ENCODE measurements around the gene SCGB1D2. TPM values are rescaled to one million over a fixed set of nuclear protein-coding genes. Genes with fewer than 3 reads are reported as not detected.

The SCGB1D2 gene
- total and polyA plus RNA-seq, 3 donors from 2014 or later: 2.8 TPM; not detected in 2

DNA sequence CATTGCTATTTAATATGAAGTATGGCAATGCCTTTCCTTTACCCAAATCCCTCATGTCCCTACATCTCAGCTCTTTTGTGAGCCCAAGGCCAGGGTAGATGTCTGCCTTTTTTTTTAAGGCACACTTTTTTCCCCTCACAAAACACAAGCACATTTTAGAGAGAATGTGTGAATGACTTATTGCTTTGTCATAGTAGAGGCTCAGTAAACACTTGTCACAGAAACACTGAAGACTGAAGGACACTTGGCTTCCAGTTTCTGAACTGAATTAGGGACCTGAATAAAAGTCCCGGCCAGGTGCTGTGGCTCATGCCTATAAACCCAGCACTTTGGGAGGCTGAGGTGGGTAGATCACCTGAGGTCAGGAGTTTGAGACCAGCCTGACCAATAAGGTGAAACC, 25.0 kb downstream of the SCGB1D2 start:
- no peak overlapping the region for H3K4me3 ChIP-seq
- no peak for DNase-seq
- 84 to 100% methylated on average over 1 of the region's 1 CpG for WGBS, 2 donors
- H3K27ac ChIP-seq: no peak overlapping the region
- TF ChIP-seq, protein P1, sequence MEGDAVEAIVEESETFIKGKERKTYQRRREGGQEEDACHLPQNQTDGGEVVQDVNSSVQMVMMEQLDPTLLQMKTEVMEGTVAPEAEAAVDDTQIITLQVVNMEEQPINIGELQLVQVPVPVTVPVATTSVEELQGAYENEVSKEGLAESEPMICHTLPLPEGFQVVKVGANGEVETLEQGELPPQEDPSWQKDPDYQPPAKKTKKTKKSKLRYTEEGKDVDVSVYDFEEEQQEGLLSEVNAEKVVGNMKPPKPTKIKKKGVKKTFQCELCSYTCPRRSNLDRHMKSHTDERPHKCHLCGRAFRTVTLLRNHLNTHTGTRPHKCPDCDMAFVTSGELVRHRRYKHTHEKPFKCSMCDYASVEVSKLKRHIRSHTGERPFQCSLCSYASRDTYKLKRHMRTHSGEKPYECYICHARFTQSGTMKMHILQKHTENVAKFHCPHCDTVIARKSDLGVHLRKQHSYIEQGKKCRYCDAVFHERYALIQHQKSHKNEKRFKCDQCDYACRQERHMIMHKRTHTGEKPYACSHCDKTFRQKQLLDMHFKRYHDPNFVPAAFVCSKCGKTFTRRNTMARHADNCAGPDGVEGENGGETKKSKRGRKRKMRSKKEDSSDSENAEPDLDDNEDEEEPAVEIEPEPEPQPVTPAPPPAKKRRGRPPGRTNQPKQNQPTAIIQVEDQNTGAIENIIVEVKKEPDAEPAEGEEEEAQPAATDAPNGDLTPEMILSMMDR (IDR thresholded peaks at IDR 0.05): no peak
- TF ChIP-seq POLR2A (IDR thresholded peaks at IDR 0.05): no peak
- intact Hi-C loops (cut with DNase I; ENCODE audit: low total_unique reads): no loop called here
- H3K9me3 ChIP-seq: no peaks in the 10 kb centered on the region
- H3K27me3 ChIP-seq: no peaks in the 10 kb centered on the region
- no peaks in the 10 kb centered on the region for H3K36me3 ChIP-seq (ENCODE audit: low read depth, missing control alignments)
- H3K4me1 ChIP-seq: no peaks in the 10 kb centered on the region

DNA sequence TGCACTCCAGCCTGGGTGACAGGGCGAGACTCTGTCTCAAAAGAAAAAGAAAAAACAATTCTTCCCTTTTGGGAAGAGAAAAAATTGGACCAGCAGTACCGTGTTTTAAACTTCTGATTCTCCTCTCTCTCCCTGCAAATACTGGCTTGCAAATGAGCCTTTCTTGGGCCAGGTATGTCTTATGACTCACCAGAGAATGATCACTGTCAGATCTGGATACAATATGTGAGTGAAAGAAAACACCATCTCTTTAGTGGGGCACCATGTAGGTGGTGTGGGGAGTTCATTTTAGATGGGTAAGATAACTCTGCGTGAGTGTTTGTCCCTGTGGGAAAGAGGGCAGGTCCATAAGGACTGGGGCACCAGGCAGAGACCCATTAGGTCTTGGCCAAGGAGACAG, 25.5 kb downstream of the SCGB1D2 start:
- 72 to 77% methylated on average over 3 of the region's 3 CpGs for WGBS, 2 donors
- H3K27me3 ChIP-seq: no peaks in the 10 kb centered on the region
- H3K27ac ChIP-seq: no peak overlapping the region
- no peaks in the 10 kb centered on the region for H3K4me1 ChIP-seq
- H3K36me3 ChIP-seq (ENCODE audit: low read depth, missing control alignments): no peaks in the 10 kb centered on the region
- no peak for DNase-seq
- intact Hi-C loops (cut with DNase I; ENCODE audit: low total_unique reads): no loop called here
- no peak overlapping the region for H3K4me3 ChIP-seq
- TF ChIP-seq, protein P1 (IDR thresholded peaks at IDR 0.05): no peak
- TF ChIP-seq POLR2A (IDR thresholded peaks at IDR 0.05): no peak
- H3K9me3 ChIP-seq: no peaks in the 10 kb centered on the region

GRCh38 chr11:62269654-62270278, 27.7 kb downstream of the SCGB1D2 start, which contains the start of gene SCGB2A2:
SCGB2A2 (plus strand) TSS chr11:62270158; CDS start chr11:62270217, 59 bp downstream.
- H3K27ac ChIP-seq: no peak within 1 kb of the TSS
- 79 to 80% methylated on average over 10 of the region's 10 CpGs for WGBS, 2 donors
- H3K36me3 ChIP-seq (ENCODE audit: low read depth, missing control alignments): no peaks in the 10 kb centered on the region
- H3K27me3 ChIP-seq: no peaks in the 10 kb centered on the region
- no peaks in the 10 kb centered on the region for H3K4me1 ChIP-seq
- TF ChIP-seq POLR2A (IDR thresholded peaks at IDR 0.05): no peak
- TF ChIP-seq, protein P1 (IDR thresholded peaks at IDR 0.05): no peak
- H3K9me3 ChIP-seq: no peaks in the 10 kb centered on the region
- DNase-seq: no peak
- intact Hi-C loops (cut with DNase I; ENCODE audit: low total_unique reads): no loop called here
- H3K4me3 ChIP-seq: no peak within 1 kb of the TSS

GRCh38 chr11:62273284-62273683, 31.2 kb downstream of the SCGB1D2 start:
- H3K27me3 ChIP-seq: no peaks in the 10 kb centered on the region
- TF ChIP-seq, protein P1 (IDR thresholded peaks at IDR 0.05): no peak
- TF ChIP-seq POLR2A (IDR thresholded peaks at IDR 0.05): no peak
- intact Hi-C loops (cut with DNase I; ENCODE audit: low total_unique reads): no loop called here

DNA sequence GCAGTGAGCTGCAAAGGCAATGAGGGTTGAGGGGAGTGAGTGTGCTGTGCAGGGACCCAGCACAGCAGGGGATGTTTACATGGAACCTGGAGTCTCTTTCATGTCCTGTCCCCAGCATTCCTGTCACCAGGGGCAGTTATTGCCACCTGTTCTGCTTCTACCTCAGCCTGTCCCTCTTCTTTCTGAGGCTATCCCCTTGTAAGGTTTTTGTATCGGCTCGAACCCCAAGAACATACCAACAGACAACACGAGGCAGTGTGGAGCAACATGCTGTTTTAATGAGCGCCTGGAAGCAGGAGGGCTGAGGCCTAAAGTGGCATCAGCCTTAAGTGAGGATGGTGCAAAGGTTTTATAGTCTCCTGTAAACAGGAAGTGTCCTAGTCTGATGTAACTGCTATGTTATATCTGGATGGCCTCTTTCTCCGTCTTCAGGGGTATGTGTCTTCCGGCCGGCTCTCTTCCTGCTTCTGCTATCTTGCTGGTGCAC, 31.8 kb downstream of the SCGB1D2 start:
- Histone ChIP-seq H3K27me3 (no peaks in the 10 kb centered on the region), H3K27ac (no peak overlapping the region), H3K4me3 (no peak overlapping the region), H3K36me3 (ENCODE audit: low read depth, missing control alignments) (no peaks in the 10 kb centered on the region), H3K4me1 (no peaks in the 10 kb centered on the region), H3K9me3 (no peaks in the 10 kb centered on the region)
- TF ChIP-seq, protein P1 (IDR thresholded peaks at IDR 0.05): no peak
- TF ChIP-seq POLR2A (IDR thresholded peaks at IDR 0.05): no peak
- intact Hi-C loops (cut with DNase I; ENCODE audit: low total_unique reads): no loop called here
- WGBS, 2 donors: 83 to 91% methylated on average over 6 to 7 of the region's 7 CpGs
- DNase-seq: no peak

More at GRCh38 chr11:62273284-62273683, 31.2 kb downstream of the SCGB1D2 start:
- WGBS, 2 donors: 68 to 97% methylated on average over 5 of the region's 5 CpGs
- no peak overlapping the region for H3K4me3 ChIP-seq
- no peaks in the 10 kb centered on the region for H3K9me3 ChIP-seq
- no peaks in the 10 kb centered on the region for H3K36me3 ChIP-seq (ENCODE audit: low read depth, missing control alignments)
- no peak for DNase-seq
- no peak overlapping the region for H3K27ac ChIP-seq
- no peaks in the 10 kb centered on the region for H3K4me1 ChIP-seq

All from testis (tissue), 3 donors.